Heart left ventricle (tissue), 16 donors: Measurements from ENCODE around the gene ANKRD52. TPM values are rescaled to one million over a fixed set of nuclear protein-coding genes. Genes with fewer than 3 reads are reported as not detected.
"Not testable (repeated sequence)": the region's sequence is repeated elsewhere in the genome, so short reads cannot be mapped to it uniquely, and the experiment has no call there.

ENCODE experiments used
- ATAC-seq, 4 donors: fragments of 200-7000 bp; cut with Tn5 transposase; one replicate each; pipeline ENCODE4 v1.9.1; 2020 to 2022; ENCODE audit warnings: moderate library complexity in 4 of 4, mild to moderate bottlenecking in 3 of 4, moderate number of reproducible peaks in 1 of 4
- DNase-seq, 5 donors: peaks; one replicate each; pipeline ENCODE4 v3.0.0-alpha.2; 2020
- H3K27ac ChIP-seq, 12 donors: fragments of 200-600 bp; sonication (generic) in 4 of 12; one replicate each; pipeline versions ENCODE4 v1.5.0 to v1.8.0; 2016 to 2022; ENCODE audit warnings: mild to moderate bottlenecking in 2 of 12
- H3K27me3 ChIP-seq, 9 donors: fragments of 200-600 bp; sonication (generic) in 2 of 9; one replicate each; pipeline versions ENCODE4 v1.5.1 to v1.8.0; 2016 to 2022; ENCODE audit warnings: mild to moderate bottlenecking in 3 of 9
- H3K36me3 ChIP-seq, 9 donors: fragments of 200-600 bp; sonication (generic) in 2 of 9; one replicate each; pipeline versions ENCODE4 v1.5.0 to v1.8.0; 2018 to 2022; ENCODE audit warnings: mild to moderate bottlenecking in 2 of 9
- H3K4me1 ChIP-seq, 12 donors: fragments of 200-600 bp; sonication (generic) in 4 of 12; one replicate each; pipeline versions ENCODE4 v1.5.0 to v1.8.0; 2016 to 2022; ENCODE audit warnings: mild to moderate bottlenecking in 3 of 12
- H3K4me3 ChIP-seq, 12 donors: fragments of 200-600 bp; sonication (generic) in 4 of 12; one replicate each; pipeline versions ENCODE4 v1.5.0 to v1.8.0; 2017 to 2022; ENCODE audit warnings: mild to moderate bottlenecking in 9 of 12, moderate library complexity in 4 of 12
- H3K9me3 ChIP-seq, 12 donors: fragments of 200-600 bp; sonication (generic) in 4 of 12; one replicate each; pipeline versions ENCODE4 v1.5.0 to v1.8.0; 2016 to 2022; ENCODE audit warnings: mild to moderate bottlenecking in 1 of 12
- POLR2A ChIP-seq, 2 donors: fragments of 450-650 bp; IDR thresholded peaks; one replicate each; pipeline ENCODE4 v1.6.1; 2017; ENCODE audit warnings: antibody characterized with exemption in 2 of 2, mild to moderate bottlenecking in 2 of 2, moderate library complexity in 2 of 2
- WGBS, 4 donors: extraction: QIAGEN DNeasy Blood & Tissue Kit in 2 of 4; methylation state at CpG; one replicate each; pipeline versions ENCODE4 v1.1.5 to v1.1.7; 2013 to 2018; 5-methylcytosine and 5-hydroxymethylcytosine counted together
- intact Hi-C, 10 donors: fragments of 100-400 bp; cut with DNase I; formaldehyde crosslinking; loops; one replicate each; pipeline versions ENCODE4 v1.11.1 to v1.14.2; 2022
- polyA plus RNA-seq, 2 donors: library from polyadenylated mRNA; stranded (reverse); fragments of 200-250 nt; gene quantifications; one replicate each; pipeline ENCODE4 v1.2.3, GENCODE V29; 2013
- total RNA-seq, 9 donors: library from RNA; depleted of rRNA in 2 of 9; stranded (reverse); fragments of >200 nt in 2 of 9; fragmentation: NEBNext Ultra II Directional in 3 of 9; extraction: Animal tissue kit (Norgen Biotek cat#: 25700) in 3 of 9; gene quantifications; one replicate each; pipeline versions ENCODE4 v1.1.0 to v1.2.4, GENCODE V29; 2016 to 2023
- TF ChIP-seq, protein P1 (sequence below), 12 donors: fragments of 200-600 bp; sonication (generic) in 4 of 12; IDR thresholded peaks; one replicate each; pipeline versions ENCODE4 v1.5.0 to v1.8.0; 2018 to 2022; ENCODE audit warnings: antibody characterized with exemption in 12 of 12, mild to moderate bottlenecking in 5 of 12
- donor health status: ischemic (EF 13 %, LVEDD 7.1; RV severe dilation, severe dysfunction).
- donor health status: healthy with polysubstance abuse.
- donor health status: DM: no; HTN: yes; CAD: no.
- donor health status: DM: no; HTN: no; CAD: no.
- donor health status: ischemic (EF 25% LVEDD 6.9; RV normal size, moderate dysfunction).
- donor health status: ischemic (EF 25% LVEDD 5.7; RV mildly dilated, moderate dysfunction).
- donor health status: healthy.
- donor health status: DM: yes; HTN: yes; CAD: no.
- donor health status: ischemic (EF 35%, LVEDD 5.7; RV mildly dilated, moderate dysfunction).
- donor health status: nonischemic (EF 11% LVEDD 7.7; RV severe dilation, severe dysfunction).
- donor health status: DM: yes; HTN: yes; CAD: no.
- donor health status: PGD.
- donor health status: ischemic (EF 29% LVEDD 5.4; RV normal size, mild dysfunction).
- donor health status: nonischemic (EF 23%, LVEDD 6.1; RV moderate dilation, normal function).

Gene ANKRD52
- total and polyA plus RNA-seq, 11 donors: 12.2 to 40.6 (median 28.0) TPM

DNA sequence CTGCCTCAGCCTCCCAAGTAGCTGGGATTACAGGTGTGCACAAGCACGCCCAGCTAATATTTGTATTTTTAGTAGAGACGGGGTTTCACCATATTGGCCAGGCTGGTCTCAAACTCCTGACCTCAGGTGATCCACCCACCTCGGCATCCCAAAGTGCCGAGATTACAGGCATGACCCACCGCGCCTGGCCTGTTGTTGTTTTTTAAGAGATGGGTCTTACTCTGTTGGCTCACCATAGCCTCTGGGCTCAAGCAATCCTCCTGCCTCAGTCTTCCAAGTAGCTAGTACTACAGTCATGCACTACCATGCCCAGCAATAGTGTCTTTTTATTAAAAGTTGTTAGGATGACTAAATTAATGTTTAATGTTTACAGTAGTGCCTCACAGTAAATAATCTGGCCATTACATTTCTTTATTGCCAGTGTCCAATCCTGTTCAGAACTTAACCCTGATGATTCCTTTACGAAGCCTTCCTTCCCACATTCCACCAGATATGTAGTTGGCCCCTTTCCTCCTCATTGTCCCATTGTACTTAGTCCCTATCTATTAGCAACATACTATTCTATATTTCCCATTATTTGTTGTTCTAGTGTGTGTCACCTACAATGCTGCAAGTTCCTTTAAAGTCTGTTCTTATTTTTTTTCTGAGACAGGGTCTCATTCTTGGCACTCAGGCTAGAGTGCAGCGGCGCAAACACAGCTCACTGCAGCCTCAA lies 60.1 kb downstream of the ANKRD52 start:
- H3K9me3 ChIP-seq: no peaks in the 10 kb centered on the region
- H3K4me1 ChIP-seq: peaks cover 0 to 11% (median 0%) of the 10 kb centered on the region in 12 donors
- H3K27ac ChIP-seq: no peak overlapping the region
- H3K27me3 ChIP-seq: no peaks in the 10 kb centered on the region
- ATAC-seq: no peak
- TF ChIP-seq POLR2A (IDR thresholded peaks at IDR 0.05): no peak
- TF ChIP-seq, protein P1, sequence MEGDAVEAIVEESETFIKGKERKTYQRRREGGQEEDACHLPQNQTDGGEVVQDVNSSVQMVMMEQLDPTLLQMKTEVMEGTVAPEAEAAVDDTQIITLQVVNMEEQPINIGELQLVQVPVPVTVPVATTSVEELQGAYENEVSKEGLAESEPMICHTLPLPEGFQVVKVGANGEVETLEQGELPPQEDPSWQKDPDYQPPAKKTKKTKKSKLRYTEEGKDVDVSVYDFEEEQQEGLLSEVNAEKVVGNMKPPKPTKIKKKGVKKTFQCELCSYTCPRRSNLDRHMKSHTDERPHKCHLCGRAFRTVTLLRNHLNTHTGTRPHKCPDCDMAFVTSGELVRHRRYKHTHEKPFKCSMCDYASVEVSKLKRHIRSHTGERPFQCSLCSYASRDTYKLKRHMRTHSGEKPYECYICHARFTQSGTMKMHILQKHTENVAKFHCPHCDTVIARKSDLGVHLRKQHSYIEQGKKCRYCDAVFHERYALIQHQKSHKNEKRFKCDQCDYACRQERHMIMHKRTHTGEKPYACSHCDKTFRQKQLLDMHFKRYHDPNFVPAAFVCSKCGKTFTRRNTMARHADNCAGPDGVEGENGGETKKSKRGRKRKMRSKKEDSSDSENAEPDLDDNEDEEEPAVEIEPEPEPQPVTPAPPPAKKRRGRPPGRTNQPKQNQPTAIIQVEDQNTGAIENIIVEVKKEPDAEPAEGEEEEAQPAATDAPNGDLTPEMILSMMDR (IDR thresholded peaks at IDR 0.05): no peak
- no peaks in the 10 kb centered on the region for H3K36me3 ChIP-seq
- 84 to 91% (median 86%) methylated on average over 9 of the region's 9 CpGs for WGBS, 4 donors
- intact Hi-C loops: loop anchor here in 3 of 10 donors (10.0 kb wide), 1 partner anchor 267 kb away; the partner anchor contains the start of gene SPRYD4 (in 3 of the 3)
- no peak for DNase-seq
- H3K4me3 ChIP-seq: no peak overlapping the region

DNA sequence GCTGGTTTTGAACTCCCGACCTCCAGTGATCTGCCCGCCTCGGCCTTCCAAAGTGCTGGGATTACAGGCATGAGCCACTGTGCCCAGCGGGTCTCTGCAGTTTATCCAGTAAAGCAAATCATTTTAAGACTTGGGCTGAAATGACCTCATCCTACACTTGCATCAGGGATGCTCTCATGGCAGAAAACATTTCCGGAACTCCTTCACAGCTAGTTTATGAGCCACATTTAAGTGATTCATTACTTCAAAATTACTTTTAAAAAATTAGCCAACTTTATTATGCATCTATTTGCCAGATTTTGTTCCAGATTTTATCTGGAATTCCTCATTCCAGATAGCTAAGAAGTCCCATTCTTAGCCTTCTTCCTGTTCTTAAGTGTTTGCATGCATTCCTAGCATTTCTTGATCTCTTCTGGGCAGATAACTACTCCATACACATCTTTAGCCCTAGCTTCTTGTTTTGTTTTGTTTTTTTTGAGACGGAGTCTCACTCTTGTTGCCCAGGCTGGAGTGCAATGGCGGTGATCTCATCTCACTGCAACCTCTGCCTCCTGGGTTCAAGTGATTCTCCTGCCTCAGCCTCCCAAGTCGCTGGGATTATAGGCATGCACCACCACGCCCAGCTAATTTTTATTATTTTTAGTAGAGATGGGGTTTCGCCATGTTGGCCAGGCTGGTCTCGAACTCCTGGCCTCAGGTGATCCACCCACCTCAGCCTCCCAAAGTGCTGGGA lies 61.2 kb downstream of the ANKRD52 start:
- not testable (repeated sequence) for H3K4me3 ChIP-seq, DNase-seq, H3K36me3 ChIP-seq, H3K27me3 ChIP-seq, H3K9me3 ChIP-seq, H3K4me1 ChIP-seq
- WGBS, 4 donors: 57 to 72% (median 62%) methylated on average over 11 of the region's 11 CpGs
- peak in 3 of 4 donors; percentile 42 to 74 (median 56) for ATAC-seq
- intact Hi-C loops: loop anchor here in 3 of 10 donors (10.0 kb wide), 1 partner anchor 268 kb away; the partner anchor contains the start of gene SPRYD4 (in 3 of the 3)
- H3K27ac ChIP-seq: peak overlapping the region in 5 of 12 donors; percentile 2 to 25 (median 11)

DNA sequence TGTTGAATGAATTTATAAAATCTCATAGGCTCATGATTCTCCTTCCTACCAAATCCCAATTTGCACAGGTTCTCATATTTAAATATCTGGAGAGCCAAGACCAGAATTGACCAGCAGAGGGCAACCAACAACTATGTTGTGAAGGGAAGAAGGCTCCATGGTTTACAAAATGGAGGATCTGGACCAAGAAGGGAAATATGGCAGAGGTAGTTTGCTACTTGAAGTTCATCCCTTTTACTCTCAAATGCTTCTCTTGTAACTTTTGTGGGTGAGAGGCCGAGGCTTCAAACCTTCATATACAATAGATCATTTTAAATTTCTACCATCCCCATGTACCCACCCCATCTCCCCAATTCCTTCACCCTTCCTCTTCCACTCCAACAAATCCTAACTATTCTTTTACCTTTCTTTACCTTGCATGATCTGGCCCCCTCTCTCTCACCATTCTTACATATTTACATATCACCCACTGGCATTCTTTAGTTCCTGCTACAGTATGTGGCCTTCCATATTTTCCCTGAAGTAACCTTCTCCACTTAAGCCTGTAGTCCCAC lies 65.1 kb downstream of the ANKRD52 start:
- Histone ChIP-seq H3K9me3 (no peaks in the 10 kb centered on the region), H3K36me3 (no peaks in the 10 kb centered on the region), H3K27me3 (no peaks in the 10 kb centered on the region), H3K4me1 (peaks cover 0 to 27% (median 8%) of the 10 kb centered on the region in 12 donors), H3K4me3 (no peak overlapping the region), H3K27ac (no peak overlapping the region)
- no peak for TF ChIP-seq POLR2A (IDR thresholded peaks at IDR 0.05)
- TF ChIP-seq, protein P1 (IDR thresholded peaks at IDR 0.05): peak; percentile 71 to 87 (median 78)
- DNase-seq (peak in 4 of 5 donors; percentile 71 to 76 (median 74)), ATAC-seq (no peak)
- intact Hi-C loops: loop anchor here in 8 of 10 donors (1.0 to 10.0 kb wide), 8 partner anchors 31 to 274 kb away; partner anchors contain the start of genes NABP2 (in 5 of the 8), ANKRD52 (in 4 of the 8) and SPRYD4 (in 4 of the 8)
- WGBS, 4 donors: 36 to 59% (median 46%) methylated on average over 1 of the region's 1 CpG

DNA sequence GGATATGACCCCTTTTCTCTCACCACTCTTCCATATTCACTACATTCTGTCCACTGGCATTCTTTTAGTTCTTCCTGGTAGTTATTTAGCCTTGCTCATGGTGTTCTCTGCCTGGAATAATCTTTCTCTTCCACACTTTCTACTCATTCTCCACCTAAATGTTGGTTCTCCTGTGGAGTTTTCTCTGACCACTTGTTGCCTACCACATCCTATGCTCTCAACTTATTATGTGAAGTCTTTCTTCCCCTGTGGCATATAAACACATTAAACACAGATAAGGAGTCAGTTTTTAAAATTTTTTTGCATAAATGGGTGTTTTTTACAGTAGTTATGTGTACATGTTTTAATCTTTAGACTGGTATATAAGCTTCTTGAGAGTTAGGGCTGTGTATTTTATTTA lies 65.6 kb downstream of the ANKRD52 start:
- no peak overlapping the region for H3K4me3 ChIP-seq
- TF ChIP-seq, protein P1 (IDR thresholded peaks at IDR 0.05): no peak
- TF ChIP-seq POLR2A (IDR thresholded peaks at IDR 0.05): no peak
- intact Hi-C loops: loop anchor here in 8 of 10 donors (2.0 to 10.0 kb wide), 6 partner anchors 32 to 275 kb away; partner anchors contain the start of genes ANKRD52 (in 4 of the 8), SPRYD4 (in 4 of the 8) and NABP2 (in 3 of the 8)
- ATAC-seq (no peak), DNase-seq (no peak)
- H3K27me3 ChIP-seq: no peaks in the 10 kb centered on the region
- H3K27ac ChIP-seq: no peak overlapping the region
- no peaks in the 10 kb centered on the region for H3K9me3 ChIP-seq
- peaks cover 0 to 1% (median 0%) of the 10 kb centered on the region in 9 donors for H3K36me3 ChIP-seq
- peaks cover 0 to 32% (median 14%) of the 10 kb centered on the region in 12 donors for H3K4me1 ChIP-seq
